HFFc6 (cell line): Measurements from ENCODE around the gene IRAK1BP1. TPM values are rescaled to one million over a fixed set of nuclear protein-coding genes. Genes with fewer than 3 reads are reported as not detected.

ENCODE experiments used
- DNase-seq: peaks from one replicate; pipeline ENCODE4 v3.0.0-alpha.2; 2018
- H3K27ac Mint-ChIP-seq: 2 replicates; pipeline ENCODE4 v1.8.0; 2020; ENCODE audit warnings: mild to moderate bottlenecking, mixed read lengths
- H3K27me3 Mint-ChIP-seq: 2 replicates; pipeline ENCODE4 v1.8.0; 2021; ENCODE audit warnings: mild to moderate bottlenecking, moderate library complexity, mixed read lengths; ENCODE audit not compliant: insufficient read depth
- H3K36me3 Mint-ChIP-seq: 2 replicates; pipeline ENCODE4 v1.8.0; 2021; ENCODE audit warnings: low read depth, mixed read lengths
- H3K4me1 Mint-ChIP-seq: 2 replicates; pipeline ENCODE4 v1.8.0; 2020; ENCODE audit warnings: low read depth, mixed read lengths
- H3K4me3 Mint-ChIP-seq: 2 replicates; pipeline ENCODE4 v1.8.0; 2020; ENCODE audit warnings: mild to moderate bottlenecking, moderate library complexity, mixed read lengths
- H3K9me3 Mint-ChIP-seq: 2 replicates; pipeline ENCODE4 v1.8.0; 2020; ENCODE audit warnings: mild to moderate bottlenecking, mixed read lengths
- CTCF ChIP-seq: fragments of 200-600 bp; sonication (generic); IDR thresholded peaks from 2 replicates; pipeline ENCODE4 v1.5.0; 2021; ENCODE audit warnings: antibody characterized with exemption, mild to moderate bottlenecking
- long read RNA-seq: library from polyadenylated mRNA; unstranded; transcript quantifications from one replicate; pipeline ENCODE4 v2.0.0, GENCODE V29; 2019
- total RNA-seq, 6 experiments: library from RNA; stranded (reverse); fragmentation: NEBNext Ultra II Directional; extraction: Animal tissue kit (Norgen Biotek cat#: 25700); gene quantifications; 2 replicates in 1 of 6; 3 replicates in 5 of 6; pipeline ENCODE4 v1.2.3, GENCODE V29; 2021

IRAK1BP1 gene, protein sequence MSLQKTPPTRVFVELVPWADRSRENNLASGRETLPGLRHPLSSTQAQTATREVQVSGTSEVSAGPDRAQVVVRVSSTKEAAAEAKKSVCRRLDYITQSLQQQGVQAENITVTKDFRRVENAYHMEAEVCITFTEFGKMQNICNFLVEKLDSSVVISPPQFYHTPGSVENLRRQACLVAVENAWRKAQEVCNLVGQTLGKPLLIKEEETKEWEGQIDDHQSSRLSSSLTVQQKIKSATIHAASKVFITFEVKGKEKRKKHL
- 1 to 10 TPM; 1.8 to 2.6 (median 2.3) TPM for total RNA-seq
- long read RNA-seq, partial matches to known transcripts = 0 of 3 reads
- long read RNA-seq, other reads (novel, unspliced or antisense) = 3 of 3 reads

GRCh38 chr6:78867370-78868040, at the start of gene IRAK1BP1:
TSS of gene IRAK1BP1 (plus strand) at chr6:78867551. CDS start at chr6:78867577, 26 bp downstream.
- TF ChIP-seq CTCF = peak; percentile 38; the same call in 1 of the 2 replicates
- Mint-ChIP-seq H3K4me1 (peaks cover 20% of the 10 kb centered on the region), H3K36me3 (no peaks in the 10 kb centered on the region), H3K27me3 (no peaks in the 10 kb centered on the region; the same call in 1 of the 2 replicates), H3K9me3 (no peaks in the 10 kb centered on the region), H3K27ac (peak within 1 kb of the TSS; percentile 94), H3K4me3 (peak within 1 kb of the TSS; percentile 99)
- peak; percentile 75 for DNase-seq

- H3K4me3 Mint-ChIP-seq = no peak overlapping the region
- H3K4me1 Mint-ChIP-seq = no peaks in the 10 kb centered on the region; the same call in 1 of the 2 replicates
- no peak for TF ChIP-seq CTCF
- DNase-seq = no peak
- H3K36me3 Mint-ChIP-seq = no peaks in the 10 kb centered on the region
- H3K27me3 Mint-ChIP-seq = no peaks in the 10 kb centered on the region
- no peak overlapping the region for H3K27ac Mint-ChIP-seq
- H3K9me3 Mint-ChIP-seq = no peaks in the 10 kb centered on the region; the same call in 1 of the 2 replicates
Measured at GRCh38 chr6:78824045-78824444, 43.3 kb upstream of the IRAK1BP1 start.

DNA sequence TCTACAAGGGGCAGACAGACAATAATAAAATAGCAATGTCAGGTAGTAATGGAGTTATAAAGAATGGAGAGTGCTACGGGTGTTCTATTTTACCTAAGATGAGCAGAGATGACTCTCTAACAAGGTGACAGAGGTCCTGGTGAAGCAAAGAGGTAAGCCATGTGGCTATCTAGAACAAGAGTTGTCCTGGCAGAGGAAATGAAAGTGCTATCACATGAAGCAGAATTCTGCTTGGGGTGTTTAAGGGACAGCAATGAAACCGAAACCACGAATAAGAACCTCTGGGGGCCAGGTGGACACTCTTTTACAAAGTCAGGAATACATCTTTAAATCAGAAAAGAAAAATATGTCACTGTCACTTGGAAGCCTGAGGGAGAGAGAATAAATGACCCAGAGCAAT, 37.9 kb upstream of the IRAK1BP1 start:
- H3K4me3 Mint-ChIP-seq = peak overlapping the region; percentile 1; the same call in 1 of the 2 replicates
- no peak for TF ChIP-seq CTCF
- no peak for DNase-seq
- no peaks in the 10 kb centered on the region; the same call in 1 of the 2 replicates for H3K4me1 Mint-ChIP-seq
- no peak overlapping the region for H3K27ac Mint-ChIP-seq
- H3K27me3 Mint-ChIP-seq = no peaks in the 10 kb centered on the region
- no peaks in the 10 kb centered on the region for H3K36me3 Mint-ChIP-seq
- H3K9me3 Mint-ChIP-seq = no peaks in the 10 kb centered on the region

- no peaks in the 10 kb centered on the region for H3K9me3 Mint-ChIP-seq
- DNase-seq = no peak
Measured at GRCh38 chr6:78830805-78831204, 36.5 kb upstream of the IRAK1BP1 start.

DNA sequence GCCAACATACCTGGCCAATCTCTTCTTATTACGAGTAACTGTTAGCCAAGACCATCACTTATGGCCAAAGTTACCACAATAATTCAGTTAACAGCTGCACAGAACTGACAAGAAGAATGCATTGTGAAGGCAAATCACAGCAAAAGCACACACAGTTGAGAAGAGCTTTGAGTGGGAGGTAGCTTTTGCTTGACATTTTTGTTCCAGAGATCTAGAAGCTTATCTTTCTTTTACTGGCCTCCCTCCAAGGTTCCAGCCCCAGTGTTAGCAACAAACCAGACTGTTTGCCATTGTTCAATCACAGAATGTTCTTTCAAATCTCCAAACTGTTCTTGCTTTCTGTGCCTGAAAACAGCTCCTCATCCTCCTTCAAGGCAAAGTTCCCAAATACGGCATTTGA, 35.9 kb upstream of the IRAK1BP1 start:
- Mint-ChIP-seq H3K4me3 (no peak overlapping the region), H3K4me1 (no peaks in the 10 kb centered on the region; the same call in 1 of the 2 replicates), H3K9me3 (no peaks in the 10 kb centered on the region), H3K27ac (no peak overlapping the region), H3K27me3 (no peaks in the 10 kb centered on the region), H3K36me3 (no peaks in the 10 kb centered on the region)
- no peak for TF ChIP-seq CTCF
- DNase-seq = no peak

More at GRCh38 chr6:78830805-78831204, 36.5 kb upstream of the IRAK1BP1 start:
- Mint-ChIP-seq H3K27ac (no peak overlapping the region), H3K36me3 (no peaks in the 10 kb centered on the region), H3K27me3 (no peaks in the 10 kb centered on the region), H3K4me3 (no peak overlapping the region), H3K4me1 (no peaks in the 10 kb centered on the region; the same call in 1 of the 2 replicates)
- no peak for TF ChIP-seq CTCF
